ENCODE measurements around the gene DNAJC3.

DNA sequence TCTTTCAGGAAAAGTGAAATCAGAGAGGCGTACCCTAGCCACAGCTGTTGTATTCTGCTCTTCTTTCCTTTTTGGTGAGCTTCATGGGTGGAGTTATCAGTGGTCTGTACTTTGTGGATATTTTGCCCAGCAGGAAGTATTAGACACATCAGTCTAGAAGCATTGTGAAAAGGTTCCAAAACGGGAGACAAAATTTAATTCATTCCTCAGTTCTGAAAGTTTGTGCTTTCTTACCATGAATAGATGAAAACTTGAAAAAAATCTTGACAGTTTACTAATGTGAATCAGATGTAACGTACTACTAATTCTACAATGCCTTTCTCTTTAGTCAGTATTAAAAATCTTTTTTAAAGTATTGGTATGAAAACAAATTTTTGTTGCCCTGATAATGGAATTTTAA is 116.8 kb downstream of the DNAJC3 start:
- TF ChIP-seq, protein P1, sequence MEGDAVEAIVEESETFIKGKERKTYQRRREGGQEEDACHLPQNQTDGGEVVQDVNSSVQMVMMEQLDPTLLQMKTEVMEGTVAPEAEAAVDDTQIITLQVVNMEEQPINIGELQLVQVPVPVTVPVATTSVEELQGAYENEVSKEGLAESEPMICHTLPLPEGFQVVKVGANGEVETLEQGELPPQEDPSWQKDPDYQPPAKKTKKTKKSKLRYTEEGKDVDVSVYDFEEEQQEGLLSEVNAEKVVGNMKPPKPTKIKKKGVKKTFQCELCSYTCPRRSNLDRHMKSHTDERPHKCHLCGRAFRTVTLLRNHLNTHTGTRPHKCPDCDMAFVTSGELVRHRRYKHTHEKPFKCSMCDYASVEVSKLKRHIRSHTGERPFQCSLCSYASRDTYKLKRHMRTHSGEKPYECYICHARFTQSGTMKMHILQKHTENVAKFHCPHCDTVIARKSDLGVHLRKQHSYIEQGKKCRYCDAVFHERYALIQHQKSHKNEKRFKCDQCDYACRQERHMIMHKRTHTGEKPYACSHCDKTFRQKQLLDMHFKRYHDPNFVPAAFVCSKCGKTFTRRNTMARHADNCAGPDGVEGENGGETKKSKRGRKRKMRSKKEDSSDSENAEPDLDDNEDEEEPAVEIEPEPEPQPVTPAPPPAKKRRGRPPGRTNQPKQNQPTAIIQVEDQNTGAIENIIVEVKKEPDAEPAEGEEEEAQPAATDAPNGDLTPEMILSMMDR (IDR thresholded peaks at IDR 0.05; ENCODE audit: insufficient read depth, low read length, poor library complexity, severe bottlenecking) = no peak
- TF ChIP-seq EZH2phosphoT487 (conservative IDR thresholded peaks at IDR 0.05; ENCODE audit: low read length) = no peak
